GM06990 (cell line): ENCODE data around the gene EYA2.

Experiments used
- DNase-seq: peaks from one replicate; pipeline ENCODE4 v3.0.0-alpha.2; 2011; ENCODE audit not compliant: insufficient read length; ENCODE audit errors: extremely low read depth
- H3K27me3 ChIP-seq: replicated peaks from 2 replicates; pipeline ENCODE4 v1.6.0; 2011; ENCODE audit warnings: low read length; ENCODE audit not compliant: control insufficient read depth, insufficient read depth
- H3K36me3 ChIP-seq: 2 replicates; pipeline ENCODE4 v1.5.1; 2011; ENCODE audit warnings: low read length; ENCODE audit not compliant: control insufficient read depth, insufficient read depth
- H3K4me3 ChIP-seq: replicated peaks from 2 replicates; pipeline ENCODE4 v1.5.1; 2011; ENCODE audit warnings: low read depth, mild to moderate bottlenecking, control low read depth, low read length
- TF ChIP-seq, protein P1 (sequence below): IDR thresholded peaks from 2 replicates; pipeline ENCODE4 v1.5.1; 2011; ENCODE audit warnings: low read length, control low read depth, mild to moderate bottlenecking, inconsistent platforms; ENCODE audit not compliant: insufficient read depth, poor library complexity, severe bottlenecking

EYA2 gene

DNA sequence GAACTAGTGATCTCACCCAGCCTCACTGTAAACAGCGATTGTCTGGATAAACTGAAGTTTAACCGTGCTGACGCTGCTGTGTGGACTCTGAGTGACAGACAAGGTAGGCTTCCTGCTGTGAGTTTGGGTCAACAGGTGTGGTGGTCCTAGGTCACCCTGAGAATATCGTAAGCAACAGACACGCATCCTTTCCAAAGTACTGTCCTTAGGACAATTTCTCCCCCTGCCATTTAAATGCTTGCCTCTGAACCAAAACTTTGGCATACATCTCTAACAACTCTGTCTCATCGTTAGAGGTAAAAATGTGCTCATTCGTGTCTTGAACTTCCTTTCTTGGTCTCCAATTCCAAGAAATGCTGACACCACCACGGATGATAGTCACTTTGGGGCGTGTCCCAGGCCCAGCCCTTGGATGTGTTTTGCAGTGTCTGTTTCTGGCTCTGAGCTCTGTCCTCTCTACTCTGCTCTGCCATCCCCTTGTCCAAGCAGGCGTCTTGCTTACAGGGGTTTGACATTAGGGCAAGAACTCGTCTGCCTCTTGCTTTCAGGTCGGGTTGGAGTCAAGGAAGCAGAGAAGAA lies 95.5 kb downstream of the EYA2 start:
- TF ChIP-seq, protein P1, sequence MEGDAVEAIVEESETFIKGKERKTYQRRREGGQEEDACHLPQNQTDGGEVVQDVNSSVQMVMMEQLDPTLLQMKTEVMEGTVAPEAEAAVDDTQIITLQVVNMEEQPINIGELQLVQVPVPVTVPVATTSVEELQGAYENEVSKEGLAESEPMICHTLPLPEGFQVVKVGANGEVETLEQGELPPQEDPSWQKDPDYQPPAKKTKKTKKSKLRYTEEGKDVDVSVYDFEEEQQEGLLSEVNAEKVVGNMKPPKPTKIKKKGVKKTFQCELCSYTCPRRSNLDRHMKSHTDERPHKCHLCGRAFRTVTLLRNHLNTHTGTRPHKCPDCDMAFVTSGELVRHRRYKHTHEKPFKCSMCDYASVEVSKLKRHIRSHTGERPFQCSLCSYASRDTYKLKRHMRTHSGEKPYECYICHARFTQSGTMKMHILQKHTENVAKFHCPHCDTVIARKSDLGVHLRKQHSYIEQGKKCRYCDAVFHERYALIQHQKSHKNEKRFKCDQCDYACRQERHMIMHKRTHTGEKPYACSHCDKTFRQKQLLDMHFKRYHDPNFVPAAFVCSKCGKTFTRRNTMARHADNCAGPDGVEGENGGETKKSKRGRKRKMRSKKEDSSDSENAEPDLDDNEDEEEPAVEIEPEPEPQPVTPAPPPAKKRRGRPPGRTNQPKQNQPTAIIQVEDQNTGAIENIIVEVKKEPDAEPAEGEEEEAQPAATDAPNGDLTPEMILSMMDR = no peak
- H3K27me3 ChIP-seq = no peaks in the 10 kb centered on the region
- DNase-seq = no peak
- peaks cover 9% of the 10 kb centered on the region for H3K36me3 ChIP-seq
- H3K4me3 ChIP-seq = no peak overlapping the region

DNA sequence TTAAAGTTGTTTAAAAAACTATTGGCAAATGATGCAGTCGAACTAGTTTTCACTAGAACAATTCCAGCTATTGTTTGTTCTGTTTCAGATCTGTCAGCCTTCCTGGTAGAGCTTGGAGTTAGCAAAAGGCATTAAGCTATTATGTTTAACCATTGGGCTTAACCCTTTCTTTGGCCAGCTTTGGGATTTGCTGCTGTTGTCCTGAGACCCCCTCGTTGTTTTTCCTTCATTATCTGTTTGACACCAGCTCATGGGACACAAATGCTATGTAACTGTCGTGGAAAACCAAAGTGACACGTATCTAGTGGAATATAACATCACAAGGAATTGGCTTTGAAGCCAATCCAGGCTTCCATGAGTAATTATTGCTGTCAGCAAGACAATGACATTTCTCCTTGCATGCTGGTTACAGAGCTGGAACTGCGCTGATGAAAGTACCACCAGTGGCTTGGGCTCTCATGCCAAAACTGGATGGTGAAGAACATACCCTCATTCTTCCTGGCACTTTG lies 96.0 kb downstream of the EYA2 start:
- DNase-seq = no peak
- Histone ChIP-seq H3K36me3 (peaks cover 9% of the 10 kb centered on the region), H3K4me3 (no peak overlapping the region), H3K27me3 (no peaks in the 10 kb centered on the region)
- TF ChIP-seq, protein P1 = no peak

DNA sequence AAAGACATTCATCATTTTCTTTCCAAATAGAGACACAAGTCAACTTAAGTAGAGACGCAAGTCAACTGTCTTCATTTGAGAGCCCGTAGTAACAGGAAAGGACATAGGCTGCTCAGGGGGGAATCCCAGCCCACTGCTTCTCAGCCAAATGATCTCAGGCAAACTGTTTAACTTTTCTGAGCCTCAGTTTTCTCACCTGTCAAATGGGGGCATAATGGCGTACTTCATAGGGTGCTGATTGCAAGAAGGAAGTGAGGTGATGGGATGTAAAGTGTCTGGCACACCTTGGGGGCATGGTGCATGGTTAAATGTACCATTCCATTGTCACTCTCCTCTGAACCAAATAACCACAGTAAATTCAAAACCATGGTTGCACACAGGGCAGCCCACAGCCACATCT lies 96.5 kb downstream of the EYA2 start:
- Histone ChIP-seq H3K36me3 (peaks cover 9% of the 10 kb centered on the region), H3K27me3 (no peaks in the 10 kb centered on the region), H3K4me3 (no peak overlapping the region)
- no peak for DNase-seq
- TF ChIP-seq, protein P1 = no peak

DNA sequence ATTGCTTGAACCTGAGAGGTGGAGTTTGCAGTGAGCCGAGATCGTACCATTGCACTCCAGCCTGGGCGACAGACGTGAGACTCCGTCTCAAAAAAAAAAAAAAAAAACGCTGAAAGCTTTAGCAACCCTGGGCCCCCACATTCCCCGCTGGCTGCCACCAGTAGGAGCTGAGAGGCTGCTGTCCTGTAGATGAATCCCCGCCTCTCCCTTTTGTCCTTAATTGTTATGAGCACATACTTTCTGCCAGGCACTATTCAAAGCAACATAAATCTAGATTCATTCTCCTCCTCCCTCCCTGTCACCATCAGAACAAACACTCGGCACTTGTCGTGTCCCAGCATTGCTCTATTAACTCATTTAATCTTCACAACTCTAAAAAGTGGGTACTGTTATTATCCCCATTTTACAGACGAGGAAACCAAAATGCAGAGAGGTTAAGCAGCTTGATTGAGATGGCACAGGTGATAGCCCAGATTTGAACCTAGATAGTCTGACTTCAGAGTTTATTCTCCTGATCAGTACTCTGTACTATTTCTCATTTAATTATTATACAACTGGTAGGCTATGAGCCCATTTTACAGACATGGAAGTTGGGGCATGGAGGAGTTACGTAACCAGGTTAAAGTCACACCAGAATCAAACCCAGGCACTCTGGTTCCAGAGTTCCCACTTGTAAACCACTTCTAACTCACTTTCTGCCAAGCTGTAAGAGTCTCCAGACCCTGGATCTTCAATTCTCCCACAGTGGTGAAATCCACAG lies 97.4 kb downstream of the EYA2 start:
- Histone ChIP-seq H3K4me3 (no peak overlapping the region), H3K36me3 (peaks cover 9% of the 10 kb centered on the region), H3K27me3 (no peaks in the 10 kb centered on the region)
- TF ChIP-seq, protein P1 = no peak
- no peak for DNase-seq

DNA sequence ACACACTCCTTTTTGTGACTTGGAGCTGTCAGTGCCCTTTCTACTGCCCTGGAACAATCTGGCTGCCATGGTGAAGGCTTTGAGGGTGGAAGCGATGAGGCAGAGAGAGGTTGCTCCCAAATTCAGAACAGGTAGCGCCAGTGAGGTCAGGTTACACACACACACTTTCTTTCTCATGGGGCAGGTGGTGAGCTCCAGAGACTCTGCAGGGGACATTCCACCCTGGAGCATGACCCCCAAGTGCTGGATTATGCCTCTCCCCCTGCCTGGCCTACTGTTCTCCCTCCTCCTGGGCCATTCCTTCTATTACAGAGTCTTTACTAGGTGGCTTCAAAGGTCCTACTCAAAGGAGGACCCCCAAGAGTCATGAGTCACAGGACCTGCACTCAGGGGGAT lies 98.0 kb downstream of the EYA2 start:
- no peak for DNase-seq
- H3K27me3 ChIP-seq = no peaks in the 10 kb centered on the region
- TF ChIP-seq, protein P1 = no peak
- no peak overlapping the region for H3K4me3 ChIP-seq
- H3K36me3 ChIP-seq = peaks cover 9% of the 10 kb centered on the region
